ENCODE results near the gene XPR1.

Gene XPR1

GRCh38 chr1:180916771-180917170 lies 284.9 kb downstream of the XPR1 start:
- no peak for DNase-seq (ENCODE audit: low spot score)

GRCh38 chr1:180917306-180918065 lies 285.7 kb downstream of the XPR1 start:
- peak; percentile 75 for DNase-seq (ENCODE audit: low spot score)

- DNase-seq (ENCODE audit: low spot score): no peak
Measured at GRCh38 chr1:180918519-180918918, 286.7 kb downstream of the XPR1 start.

- DNase-seq (ENCODE audit: low spot score): no peak
Measured at GRCh38 chr1:180919183-180919700, 287.4 kb downstream of the XPR1 start.

GRCh38 chr1:180920193-180920592 lies 288.4 kb downstream of the XPR1 start:
- DNase-seq (ENCODE audit: low spot score): no peak

- DNase-seq (ENCODE audit: low spot score): peak; percentile 50
Measured at GRCh38 chr1:180920702-180921101, 288.9 kb downstream of the XPR1 start.

GRCh38 chr1:180921386-180921785 lies 289.6 kb downstream of the XPR1 start:
- no peak for DNase-seq (ENCODE audit: low spot score)

GRCh38 chr1:180921891-180922630 lies 290.2 kb downstream of the XPR1 start:
- no peak for DNase-seq (ENCODE audit: low spot score)

- DNase-seq (ENCODE audit: low spot score): no peak
Measured at GRCh38 chr1:180922631-180923015, 290.8 kb downstream of the XPR1 start.

GRCh38 chr1:180923021-180923841 lies 291.4 kb downstream of the XPR1 start:
- no peak for DNase-seq (ENCODE audit: low spot score)

GRCh38 chr1:180923887-180924286 lies 292.1 kb downstream of the XPR1 start:
- DNase-seq (ENCODE audit: low spot score): no peak

- DNase-seq (ENCODE audit: low spot score): no peak
Measured at GRCh38 chr1:180924939-180925338, 293.1 kb downstream of the XPR1 start.

- DNase-seq (ENCODE audit: low spot score): no peak
Measured at GRCh38 chr1:180925471-180926051, 293.7 kb downstream of the XPR1 start.

GRCh38 chr1:180926164-180926981 lies 294.6 kb downstream of the XPR1 start:
- peak; percentile 44 for DNase-seq (ENCODE audit: low spot score)

GRCh38 chr1:180927348-180927747 lies 295.5 kb downstream of the XPR1 start:
- DNase-seq (ENCODE audit: low spot score): no peak

- DNase-seq (ENCODE audit: low spot score): no peak
Measured at GRCh38 chr1:180927841-180928240, 296.0 kb downstream of the XPR1 start.

- no peak for DNase-seq (ENCODE audit: low spot score)
Measured at GRCh38 chr1:180928331-180929230, 296.8 kb downstream of the XPR1 start.

GRCh38 chr1:180929389-180929788 lies 297.6 kb downstream of the XPR1 start:
- DNase-seq (ENCODE audit: low spot score): no peak

GRCh38 chr1:180930687-180931086 lies 298.9 kb downstream of the XPR1 start:
- no peak for DNase-seq (ENCODE audit: low spot score)

GRCh38 chr1:180931529-180931928 lies 299.7 kb downstream of the XPR1 start:
- no peak for DNase-seq (ENCODE audit: low spot score)
